Esophagus (tissue), 2 donors: Measurements from ENCODE around the gene CD79B. TPM values are rescaled to one million over a fixed set of nuclear protein-coding genes. Genes with fewer than 3 reads are reported as not detected.
"Not testable (repeated sequence)": the region's sequence is repeated elsewhere in the genome, so short reads cannot be mapped to it uniquely, and the experiment has no call there.

Experiments
- H3K27ac ChIP-seq, 2 donors: one replicate each; pipeline ENCODE4 v1.5.1; 2013; ENCODE audit warnings: low read depth in 2 of 2, mild to moderate bottlenecking in 2 of 2, inconsistent platforms in 1 of 2, low read length in 1 of 2, moderate library complexity in 1 of 2
- H3K27me3 ChIP-seq, 2 donors: one replicate each; pipeline ENCODE4 v1.6.1; 2013; ENCODE audit warnings: low read length in 2 of 2, control low read depth in 1 of 2, mild to moderate bottlenecking in 1 of 2; ENCODE audit not compliant: insufficient read depth in 2 of 2, control insufficient read depth in 1 of 2
- H3K36me3 ChIP-seq, 2 donors: one replicate each; pipeline ENCODE4 v1.6.1; 2013; ENCODE audit warnings: low read length in 1 of 2; ENCODE audit not compliant: control insufficient read depth in 2 of 2, insufficient read depth in 2 of 2
- H3K4me1 ChIP-seq, 2 donors: one replicate each; pipeline ENCODE4 v1.6.1; 2013; ENCODE audit warnings: low read length in 1 of 2; ENCODE audit not compliant: control insufficient read depth in 2 of 2, insufficient read depth in 2 of 2
- H3K4me3 ChIP-seq, 2 donors: one replicate each; pipeline ENCODE4 v1.5.1; 2013; ENCODE audit warnings: low read length in 2 of 2, mild to moderate bottlenecking in 2 of 2, low read depth in 1 of 2, moderate library complexity in 1 of 2
- H3K9me3 ChIP-seq, 2 donors: one replicate each; pipeline ENCODE4 v1.6.1; 2013; ENCODE audit warnings: mild to moderate bottlenecking in 2 of 2, low read depth in 1 of 2, low read length in 1 of 2, moderate library complexity in 1 of 2; ENCODE audit not compliant: control insufficient read depth in 2 of 2, insufficient read depth in 1 of 2
- WGBS, 2 donors: extraction: QIAGEN DNeasy Blood & Tissue Kit; methylation state at CpG; one replicate each; pipeline ENCODE4 v1.1.7; 2013; 5-methylcytosine and 5-hydroxymethylcytosine counted together
- polyA plus RNA-seq, 2 donors: library from polyadenylated mRNA; stranded (reverse); fragments of 200-250 nt; gene quantifications; one replicate each; pipeline ENCODE4 v1.2.3, GENCODE V29; 2013
- donor health status: healthy with polysubstance abuse.
- donor health status: Bipolar disorder and iron deficiency.

CD79B gene
- polyA plus RNA-seq, 2 donors, result 1.2 to 1.5 TPM

GRCh38 chr17:63903787-63904201 is 28.3 kb downstream of the CD79B start:
- H3K4me1 ChIP-seq, H3K9me3 ChIP-seq, H3K36me3 ChIP-seq, H3K27ac ChIP-seq, H3K27me3 ChIP-seq, H3K4me3 ChIP-seq: not testable (repeated sequence)
- 33 to 37% methylated on average over 5 of the region's 5 CpGs for WGBS, 2 donors

- H3K36me3 ChIP-seq, H3K4me3 ChIP-seq, H3K9me3 ChIP-seq, H3K27ac ChIP-seq, H3K27me3 ChIP-seq, H3K4me1 ChIP-seq: not testable (repeated sequence)
- WGBS, 2 donors, result 87 to 88% methylated on average over 2 of the region's 2 CpGs
Observed at GRCh38 chr17:63901971-63902370, 30.2 kb downstream of the CD79B start.

- H3K4me1 ChIP-seq, H3K27ac ChIP-seq, H3K4me3 ChIP-seq, H3K36me3 ChIP-seq, H3K27me3 ChIP-seq, H3K9me3 ChIP-seq: not testable (repeated sequence)
- WGBS, 2 donors, result 72 to 74% methylated on average over 6 of the region's 6 CpGs
Observed at GRCh38 chr17:63898899-63899798, 33.0 kb downstream of the CD79B start.

DNA sequence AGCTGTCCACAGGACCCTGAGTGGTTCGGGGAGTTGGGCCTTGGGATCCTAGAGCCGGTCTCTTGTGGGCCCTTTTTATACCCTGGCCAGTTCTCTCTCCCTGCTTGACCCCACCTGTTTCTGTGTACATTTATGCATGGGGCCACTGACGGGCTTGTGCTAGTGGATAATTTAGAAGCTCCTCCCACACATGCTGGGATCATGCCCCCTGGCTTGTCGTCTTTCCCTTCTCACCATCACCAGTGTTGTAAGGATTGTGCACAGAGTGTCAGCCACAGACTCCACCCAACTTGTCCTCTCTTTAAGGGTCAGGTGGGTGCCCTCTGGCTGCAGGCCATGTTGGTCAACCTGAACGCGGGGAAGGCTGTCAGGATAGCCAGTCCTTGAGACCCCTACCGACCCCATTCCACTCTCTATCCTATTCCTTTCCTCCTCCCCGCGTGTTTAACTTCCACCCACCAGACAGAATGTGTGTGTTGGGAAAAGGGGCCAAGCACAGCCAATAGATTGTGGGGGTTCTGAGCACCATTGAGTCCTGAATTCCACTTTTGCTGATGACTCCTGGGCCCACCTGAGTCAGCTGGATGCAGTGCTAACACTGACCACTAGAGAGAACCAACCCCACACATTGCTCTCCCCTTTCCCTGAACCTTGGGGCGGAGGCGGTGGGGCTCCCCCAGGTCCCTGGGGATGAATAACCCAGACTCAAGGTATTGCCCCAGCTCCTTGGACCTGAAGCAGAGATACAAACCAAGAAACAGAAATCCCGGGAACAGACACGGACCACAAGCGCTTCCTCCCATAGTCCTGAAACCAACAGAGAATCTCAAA is 35.4 kb downstream of the CD79B start, which contains the start of gene CSH1:
Gene CSH1 (minus strand): TSS at position 51 of the 831 bp plus-strand sequence. CDS start 63 bp downstream, outside the sequence.
- WGBS, 2 donors, result 89 to 98% methylated on average over 8 to 9 of the region's 14 CpGs
- H3K4me3 ChIP-seq, H3K36me3 ChIP-seq, H3K4me1 ChIP-seq, H3K27me3 ChIP-seq, H3K9me3 ChIP-seq, H3K27ac ChIP-seq: not testable (repeated sequence)

GRCh38 chr17:63894821-63895220 is 37.3 kb downstream of the CD79B start:
- not testable (repeated sequence) for H3K4me1 ChIP-seq, H3K27me3 ChIP-seq, H3K27ac ChIP-seq, H3K4me3 ChIP-seq, H3K9me3 ChIP-seq, H3K36me3 ChIP-seq
- WGBS, 2 donors, result 91 to 92% methylated on average over 4 to 10 of the region's 10 CpGs

DNA sequence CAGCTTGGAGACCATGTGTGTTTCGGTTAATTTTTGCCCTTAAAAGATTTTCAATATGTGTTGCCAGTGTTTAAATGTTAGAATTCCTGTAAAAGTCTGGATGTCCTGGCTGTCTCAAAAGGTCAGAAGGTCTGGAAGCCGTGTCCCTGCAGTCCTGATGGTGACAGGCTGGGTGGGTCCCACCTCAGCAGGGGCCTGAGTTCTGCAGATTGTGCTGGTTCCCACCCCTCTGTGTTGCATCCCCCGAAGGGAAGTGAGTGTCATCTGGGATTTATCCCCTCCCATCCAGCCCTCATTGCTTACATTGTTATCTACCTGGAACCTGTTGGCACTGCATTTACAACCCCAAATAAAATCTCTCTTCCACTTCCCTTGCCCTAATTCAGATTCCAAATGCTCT is 38.1 kb downstream of the CD79B start:
- 61 to 62% methylated on average over 3 of the region's 3 CpGs for WGBS, 2 donors

DNA sequence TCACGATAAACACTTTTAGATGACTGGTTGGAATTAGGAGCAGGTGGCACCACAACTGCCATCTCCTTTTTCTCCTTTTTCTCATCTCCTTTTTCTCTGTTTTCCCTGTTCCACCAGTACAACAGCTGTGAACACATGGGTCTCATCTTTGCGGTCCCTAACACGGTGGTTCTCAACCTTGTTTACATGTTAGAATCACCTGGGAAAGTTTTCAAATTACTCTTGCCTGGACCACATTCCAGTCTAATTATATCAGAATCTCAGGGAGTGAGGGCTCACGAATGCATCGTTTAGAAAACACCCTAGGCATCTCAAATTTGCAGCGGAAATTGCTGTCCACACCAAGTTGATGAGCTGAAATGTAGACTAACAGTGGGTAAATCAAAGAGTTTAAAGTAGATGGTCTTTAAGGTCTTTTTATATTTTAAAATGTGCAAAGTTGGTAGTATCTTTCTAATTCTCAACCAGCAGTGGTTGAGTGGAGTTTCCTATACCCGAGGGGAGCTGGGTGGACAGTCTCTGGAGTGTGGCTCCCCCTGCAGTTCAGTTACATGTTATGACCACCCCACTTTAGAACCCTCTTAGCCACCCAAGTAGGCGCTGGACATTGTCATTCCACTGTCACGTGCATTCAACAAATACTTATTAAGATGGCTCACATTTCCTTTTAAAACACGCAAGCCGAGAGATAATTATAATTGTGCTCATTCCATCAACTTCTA is 39.7 kb downstream of the CD79B start:
- H3K27me3 ChIP-seq, H3K4me3 ChIP-seq, H3K27ac ChIP-seq, H3K9me3 ChIP-seq, H3K4me1 ChIP-seq, H3K36me3 ChIP-seq: not testable (repeated sequence)
- 51 to 69% methylated on average over 10 to 11 of the region's 11 CpGs for WGBS, 2 donors

More for the DNA sequence above, 38.1 kb downstream of the CD79B start:
- H3K9me3 ChIP-seq, H3K36me3 ChIP-seq, H3K4me3 ChIP-seq, H3K27ac ChIP-seq, H3K27me3 ChIP-seq, H3K4me1 ChIP-seq: not testable (repeated sequence)

DNA sequence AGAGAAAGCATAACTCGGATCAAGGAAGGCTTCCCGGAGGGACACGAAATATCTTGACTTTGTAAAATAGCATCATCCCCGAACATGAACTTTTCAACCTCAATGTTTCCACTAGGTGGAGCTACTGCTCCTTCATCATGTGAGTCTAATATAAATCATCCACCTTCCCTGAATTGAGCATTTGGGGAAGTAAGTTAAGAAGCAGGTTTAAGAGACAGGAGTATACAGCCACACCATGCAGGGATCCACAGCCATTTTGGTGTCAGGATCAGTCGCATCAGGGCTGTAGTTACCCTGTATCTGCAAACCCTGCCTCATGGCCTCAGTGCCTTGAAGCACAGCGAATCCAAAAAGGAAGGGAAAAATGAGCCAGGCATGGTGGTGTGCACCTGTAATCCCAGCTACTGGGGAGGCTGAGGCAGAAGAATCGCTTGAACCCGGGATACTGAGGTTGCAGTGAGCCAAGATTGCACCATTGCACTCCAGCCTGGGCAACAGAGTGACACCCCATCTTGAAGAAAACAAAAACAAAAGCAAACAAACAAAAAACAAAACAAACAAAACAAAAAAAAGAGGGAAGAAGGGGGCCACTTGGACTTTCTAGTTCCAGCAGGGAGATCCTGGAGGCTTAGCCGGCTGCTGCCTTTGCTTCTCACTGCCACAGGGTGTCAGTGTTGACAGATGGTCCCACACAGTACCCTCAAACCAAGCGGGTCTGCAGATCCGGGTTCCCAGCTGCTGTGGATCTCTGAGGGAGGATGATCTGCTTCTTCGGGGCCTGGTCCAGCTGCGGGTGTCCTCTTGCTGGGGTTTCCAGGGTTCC is 42.9 kb downstream of the CD79B start:
- H3K36me3 ChIP-seq, H3K27me3 ChIP-seq, H3K4me1 ChIP-seq, H3K27ac ChIP-seq, H3K9me3 ChIP-seq, H3K4me3 ChIP-seq: not testable (repeated sequence)
- 34 to 40% methylated on average over 13 of the region's 13 CpGs for WGBS, 2 donors

- WGBS, 2 donors, result 81 to 90% methylated on average over 11 of the region's 11 CpGs
- not testable (repeated sequence) for H3K4me1 ChIP-seq, H3K27me3 ChIP-seq, H3K27ac ChIP-seq, H3K4me3 ChIP-seq, H3K36me3 ChIP-seq, H3K9me3 ChIP-seq
Observed at GRCh38 chr17:63885119-63885518, 47.0 kb downstream of the CD79B start.
